GM12891 (cell line): ENCODE results near the gene FER.

Source experiments
- DNase-seq: peaks from one replicate; pipeline ENCODE4 v3.0.0; 2011; ENCODE audit warnings: low spot score; ENCODE audit not compliant: insufficient read length
- FAIRE-seq: peaks from 2 replicates; lab custom pipeline; 2011; peaks lifted over from hg19 to GRCh38; lab: Jason Lieb, UNC
- PAX5 ChIP-seq: IDR thresholded peaks from 2 replicates; pipeline ENCODE4 v1.6.1; 2011; ENCODE audit warnings: low read length, moderate library complexity, mild to moderate bottlenecking; ENCODE audit not compliant: insufficient read depth, severe bottlenecking
- POLR2A ChIP-seq: IDR thresholded peaks from 2 replicates; pipeline ENCODE4 v1.6.1; 2011; ENCODE audit warnings: low read depth, low read length, control low read depth
- POLR2AphosphoS5 ChIP-seq: IDR thresholded peaks from 2 replicates; pipeline ENCODE4 v1.6.1; 2011; ENCODE audit warnings: low read depth, low read length, control low read depth
- POU2F2 ChIP-seq: IDR thresholded peaks from 2 replicates; pipeline ENCODE4 v1.6.1; 2011; ENCODE audit warnings: low read depth, mild to moderate bottlenecking, control low read depth, low read length, moderate library complexity
- SPI1 ChIP-seq: IDR thresholded peaks from 2 replicates; pipeline ENCODE4 v1.6.1; 2011; ENCODE audit warnings: low read depth, low read length, control low read depth
- TAF1 ChIP-seq: IDR thresholded peaks from 2 replicates; pipeline ENCODE4 v1.6.1; 2011; ENCODE audit warnings: low read depth, low read length, control low read depth

Gene FER

GRCh38 chr5:109223531-109223930, 475.8 kb downstream of the FER start:
- FAIRE-seq (no peak), DNase-seq (no peak)
- TF ChIP-seq POU2F2 (no peak), POLR2A (no peak), POLR2AphosphoS5 (no peak), TAF1 (no peak), SPI1 (no peak), PAX5 (no peak)

GRCh38 chr5:109224276-109224882, 476.7 kb downstream of the FER start:
- FAIRE-seq (no peak), DNase-seq (no peak)
- TF ChIP-seq POLR2A (no peak), SPI1 (no peak), POLR2AphosphoS5 (no peak), POU2F2 (no peak), TAF1 (no peak), PAX5 (no peak)

- no peak for DNase-seq
- no peak for FAIRE-seq
- TF ChIP-seq POLR2A: no peak
- TF ChIP-seq PAX5: no peak
- TF ChIP-seq POLR2AphosphoS5: no peak
- no peak for TF ChIP-seq POU2F2
- no peak for TF ChIP-seq SPI1
- no peak for TF ChIP-seq TAF1
Observed at GRCh38 chr5:109225716-109226625, 478.3 kb downstream of the FER start.

- FAIRE-seq: no peak
- TF ChIP-seq TAF1: no peak
- no peak for TF ChIP-seq POLR2A
- TF ChIP-seq PAX5: no peak
- TF ChIP-seq SPI1: no peak
- no peak for TF ChIP-seq POU2F2
- no peak for TF ChIP-seq POLR2AphosphoS5
- no peak for DNase-seq
Observed at GRCh38 chr5:109230369-109230768, 482.7 kb downstream of the FER start.

- no peak for DNase-seq
- TF ChIP-seq POU2F2 (no peak), POLR2AphosphoS5 (no peak), SPI1 (no peak), PAX5 (no peak), POLR2A (no peak), TAF1 (no peak)
- no peak for FAIRE-seq
Observed at GRCh38 chr5:109231331-109231730, 483.6 kb downstream of the FER start.

GRCh38 chr5:109234381-109234780, 486.7 kb downstream of the FER start:
- FAIRE-seq: no peak
- TF ChIP-seq PAX5: no peak
- no peak for TF ChIP-seq POLR2AphosphoS5
- TF ChIP-seq POLR2A: no peak
- no peak for TF ChIP-seq SPI1
- no peak for TF ChIP-seq TAF1
- TF ChIP-seq POU2F2: no peak

GRCh38 chr5:109239456-109239855, 491.8 kb downstream of the FER start:
- TF ChIP-seq POLR2AphosphoS5 (no peak), TAF1 (no peak), PAX5 (no peak)
- FAIRE-seq: no peak
- no peak for DNase-seq

More at GRCh38 chr5:109234381-109234780, 486.7 kb downstream of the FER start:
- DNase-seq: no peak

GRCh38 chr5:109242518-109242917, 494.8 kb downstream of the FER start:
- FAIRE-seq (no peak), DNase-seq (no peak)
- TF ChIP-seq POU2F2: no peak
- no peak for TF ChIP-seq SPI1
- TF ChIP-seq POLR2A: no peak
- no peak for TF ChIP-seq PAX5
- no peak for TF ChIP-seq POLR2AphosphoS5
- TF ChIP-seq TAF1: no peak

- DNase-seq: no peak
- no peak for FAIRE-seq
- TF ChIP-seq TAF1: no peak
- TF ChIP-seq POLR2A: no peak
- TF ChIP-seq POU2F2: no peak
- TF ChIP-seq SPI1: no peak
Observed at GRCh38 chr5:109246395-109246794, 498.7 kb downstream of the FER start.
